ENCODE measurements around the gene PPM1N.

Gene PPM1N

GRCh38 chr19:45503909-45504308 lies 5.7 kb downstream of the PPM1N start:
- TF ChIP-seq ZC3H10 (CRISPR knock-in tag; IDR thresholded peaks at IDR 0.05) = no peak
- TF ChIP-seq CREB5 (CRISPR knock-in tag; IDR thresholded peaks at IDR 0.05; ENCODE audit: low read depth) = no peak
- no peak for TF ChIP-seq ZFP3 (CRISPR knock-in tag; IDR thresholded peaks at IDR 0.05)
- no peak for TF ChIP-seq ZNF565 (CRISPR knock-in tag; conservative IDR thresholded peaks at IDR 0.05; ENCODE audit: low read depth)
- no peak for TF ChIP-seq ISL1 (CRISPR knock-in tag; IDR thresholded peaks at IDR 0.05)
- TF ChIP-seq OSR1 (CRISPR knock-in tag; IDR thresholded peaks at IDR 0.05) = no peak
- no peak for TF ChIP-seq PPARA (CRISPR knock-in tag; IDR thresholded peaks at IDR 0.05; ENCODE audit: borderline replicate concordance)
- TF ChIP-seq ZFP30 (CRISPR knock-in tag; IDR thresholded peaks at IDR 0.05) = no peak
- TF ChIP-seq TCF4 (CRISPR knock-in tag; IDR thresholded peaks at IDR 0.05; ENCODE audit: borderline replicate concordance) = no peak
- no peak for TF ChIP-seq CSRNP3 (CRISPR knock-in tag; IDR thresholded peaks at IDR 0.05)
- ATAC-seq = no peak

- ATAC-seq = no peak
Measured at GRCh38 chr19:45505151-45505995, 7.1 kb downstream of the PPM1N start.

GRCh38 chr19:45505996-45506245 lies 7.7 kb downstream of the PPM1N start:
- ATAC-seq = no peak
- TF ChIP-seq ZFP30 (CRISPR knock-in tag; IDR thresholded peaks at IDR 0.05) (no peak), ARNTL (CRISPR knock-in tag; IDR thresholded peaks at IDR 0.05; ENCODE audit: borderline replicate concordance, low read depth) (no peak), ZFP3 (CRISPR knock-in tag; IDR thresholded peaks at IDR 0.05) (no peak), SNAI2 (CRISPR knock-in tag; IDR thresholded peaks at IDR 0.05) (no peak), CSRNP3 (CRISPR knock-in tag; IDR thresholded peaks at IDR 0.05) (no peak)

More at GRCh38 chr19:45505151-45505995, 7.1 kb downstream of the PPM1N start:
- TF ChIP-seq ESRRG (CRISPR knock-in tag; IDR thresholded peaks at IDR 0.05) = no peak
- no peak for TF ChIP-seq BACH2 (CRISPR knock-in tag; IDR thresholded peaks at IDR 0.05; ENCODE audit: borderline replicate concordance)
- TF ChIP-seq ARNTL (CRISPR knock-in tag; IDR thresholded peaks at IDR 0.05; ENCODE audit: borderline replicate concordance, low read depth) = no peak

GRCh38 chr19:45506246-45506988 lies 8.2 kb downstream of the PPM1N start:
- no peak for TF ChIP-seq BACH2 (CRISPR knock-in tag; IDR thresholded peaks at IDR 0.05; ENCODE audit: borderline replicate concordance)
- TF ChIP-seq ZFP30 (CRISPR knock-in tag; IDR thresholded peaks at IDR 0.05) = no peak
- no peak for TF ChIP-seq CSRNP3 (CRISPR knock-in tag; IDR thresholded peaks at IDR 0.05)
- no peak for TF ChIP-seq ESRRG (CRISPR knock-in tag; IDR thresholded peaks at IDR 0.05)
- no peak for TF ChIP-seq POU6F1 (CRISPR knock-in tag; IDR thresholded peaks at IDR 0.05; ENCODE audit: borderline replicate concordance, low read depth)
- peak; percentile 28; the same call in 1 of the 2 replicates for TF ChIP-seq CSDC2 (CRISPR knock-in tag; IDR thresholded peaks at IDR 0.05)
- TF ChIP-seq PATZ1 (CRISPR knock-in tag; IDR thresholded peaks at IDR 0.05; ENCODE audit: borderline replicate concordance) = peak; percentile 67; the same call in 1 of the 2 replicates
- no peak for TF ChIP-seq TOX (CRISPR knock-in tag; IDR thresholded peaks at IDR 0.05; ENCODE audit: borderline replicate concordance)
- TF ChIP-seq TCF4 (CRISPR knock-in tag; IDR thresholded peaks at IDR 0.05; ENCODE audit: borderline replicate concordance) = no peak
- no peak for TF ChIP-seq SNAI2 (CRISPR knock-in tag; IDR thresholded peaks at IDR 0.05)
- TF ChIP-seq ZNF70 (CRISPR knock-in tag; IDR thresholded peaks at IDR 0.05) = no peak
- no peak for TF ChIP-seq RARB (CRISPR knock-in tag; IDR thresholded peaks at IDR 0.05)
- no peak for TF ChIP-seq ZFP3 (CRISPR knock-in tag; IDR thresholded peaks at IDR 0.05)
- TF ChIP-seq PPARA (CRISPR knock-in tag; IDR thresholded peaks at IDR 0.05; ENCODE audit: borderline replicate concordance) = no peak
- no peak for TF ChIP-seq OSR1 (CRISPR knock-in tag; IDR thresholded peaks at IDR 0.05)
- TF ChIP-seq ZC3H10 (CRISPR knock-in tag; IDR thresholded peaks at IDR 0.05) = no peak
- no peak for TF ChIP-seq ZNF565 (CRISPR knock-in tag; conservative IDR thresholded peaks at IDR 0.05; ENCODE audit: low read depth)
- TF ChIP-seq ZNF8 (CRISPR knock-in tag; IDR thresholded peaks at IDR 0.05) = no peak
- ATAC-seq = peak; percentile 77

Measured in SK-N-SH treated with all-trans-retinoic acid at 6 μM for 48 hours (cell line).